Esophagus squamous epithelium (tissue), 5 donors: Measurements from ENCODE around the gene TMEM269. TPM values are rescaled to one million over a fixed set of nuclear protein-coding genes. Genes with fewer than 3 reads are reported as not detected.
"Not testable (repeated sequence)": the region's sequence is repeated elsewhere in the genome, so short reads cannot be mapped to it uniquely, and the experiment has no call there.

ENCODE experiments used
- DNase-seq: peaks from one replicate; lab custom pipeline; 2025; lab: John Stamatoyannopoulos, UW
- H3K27ac ChIP-seq, 4 donors: fragments of 200-600 bp; sonication (generic); one replicate each; pipeline ENCODE4 v1.5.1; 2016 to 2019; ENCODE audit warnings: mild to moderate bottlenecking in 1 of 4
- H3K27me3 ChIP-seq, 4 donors: fragments of 200-600 bp; sonication (generic); 1 replicate in 3 of 4; 2 replicates in 1 of 4; pipeline versions ENCODE4 v1.5.1 to v1.6.0; 2017 to 2021; ENCODE audit warnings: antibody characterized with exemption in 1 of 4
- H3K36me3 ChIP-seq, 3 donors: fragments of 200-600 bp; sonication (generic); one replicate each; pipeline ENCODE4 v1.5.1; 2016 to 2019
- H3K4me1 ChIP-seq, 3 donors: fragments of 200-600 bp; sonication (generic); one replicate each; pipeline ENCODE4 v1.5.1; 2017 to 2019
- H3K4me3 ChIP-seq, 4 donors: fragments of 200-600 bp; sonication (generic); 1 replicate in 3 of 4; 2 replicates in 1 of 4; pipeline ENCODE4 v1.5.1; 2016 to 2019; ENCODE audit warnings: mild to moderate bottlenecking in 2 of 4, moderate library complexity in 1 of 4
- H3K9me3 ChIP-seq, 3 donors: fragments of 200-600 bp; sonication (generic); one replicate each; pipeline ENCODE4 v1.5.1; 2016 to 2019
- CTCF ChIP-seq, 6 experiments: fragments of 450-650 bp in 4 of 6; fragments of 200-600 bp in 2 of 6; sonication (generic) in 2 of 6; IDR thresholded peaks; one replicate each; pipeline ENCODE4 v1.5.1; 2016 to 2019; ENCODE audit warnings: antibody characterized with exemption in 6 of 6, mild to moderate bottlenecking in 4 of 6, moderate library complexity in 4 of 6
- POLR2A ChIP-seq, 4 donors: fragments of 450-650 bp; IDR thresholded peaks; one replicate each; pipeline ENCODE4 v1.6.1; 2017; ENCODE audit warnings: antibody characterized with exemption in 4 of 4, mild to moderate bottlenecking in 4 of 4, moderate library complexity in 3 of 4
- WGBS, 2 donors: methylation state at CpG; one replicate each; pipeline ENCODE4 v1.1.5; 2018; 5-methylcytosine and 5-hydroxymethylcytosine counted together
- intact Hi-C: fragments of 100-400 bp; cut with DNase I; formaldehyde crosslinking; loops from one replicate; pipeline ENCODE4 v1.15.0; 2022
- total RNA-seq, 4 donors: library from RNA; depleted of rRNA; stranded (reverse); fragments of >200 nt; gene quantifications; one replicate each; pipeline ENCODE4 v1.1.0, GENCODE V29; 2016
- donor health status: DM: yes; HTN: yes; CAD: no.

The TMEM269 gene
- total RNA-seq, 4 donors from 2014 or later = not detected

- peak overlapping the region in 2 of 4 donors; percentile 31 to 40 for H3K27ac ChIP-seq
- H3K27me3 ChIP-seq = no peaks in the 10 kb centered on the region
- no peaks in the 10 kb centered on the region for H3K4me1 ChIP-seq
- H3K36me3 ChIP-seq = peaks cover 0 to 10% (median 0%) of the 10 kb centered on the region in 3 donors
- DNase-seq = no peak
- WGBS, 2 donors = 34 to 61% methylated on average over 8 of the region's 8 CpGs
- intact Hi-C loops = no loop called here
- no peak overlapping the region for H3K4me3 ChIP-seq
- TF ChIP-seq POLR2A (IDR thresholded peaks at IDR 0.05) (no peak), CTCF (IDR thresholded peaks at IDR 0.05) (no peak)
- H3K9me3 ChIP-seq = no peaks in the 10 kb centered on the region
These were observed 17.2 kb downstream of the TMEM269 start for GRCh38 chr1:42801832-42802473.

GRCh38 chr1:42806171-42806570 is 21.4 kb downstream of the TMEM269 start:
- no peak for DNase-seq
- intact Hi-C loops = no loop called here
- no peak overlapping the region for H3K27ac ChIP-seq
- TF ChIP-seq CTCF (IDR thresholded peaks at IDR 0.05) = no peak
- no peak for TF ChIP-seq POLR2A (IDR thresholded peaks at IDR 0.05)
- no peak overlapping the region for H3K4me3 ChIP-seq
- H3K4me1 ChIP-seq = no peaks in the 10 kb centered on the region
- H3K36me3 ChIP-seq = peaks cover 0 to 26% (median 0%) of the 10 kb centered on the region in 3 donors
- no peaks in the 10 kb centered on the region for H3K9me3 ChIP-seq
- no peaks in the 10 kb centered on the region for H3K27me3 ChIP-seq

- intact Hi-C loops = no loop called here
- 78 to 87% methylated on average over 5 of the region's 5 CpGs for WGBS, 2 donors
- H3K4me3 ChIP-seq = no peak overlapping the region
- peaks cover 0 to 30% (median 0%) of the 10 kb centered on the region in 3 donors for H3K36me3 ChIP-seq
- no peaks in the 10 kb centered on the region for H3K9me3 ChIP-seq
- H3K4me1 ChIP-seq = no peaks in the 10 kb centered on the region
- H3K27me3 ChIP-seq = no peaks in the 10 kb centered on the region
- no peak for DNase-seq
- H3K27ac ChIP-seq = no peak overlapping the region
- TF ChIP-seq CTCF (IDR thresholded peaks at IDR 0.05) (no peak), POLR2A (IDR thresholded peaks at IDR 0.05) (no peak)
These were observed 21.8 kb downstream of the TMEM269 start for GRCh38 chr1:42806593-42806992.

GRCh38 chr1:42807056-42807668 is 22.4 kb downstream of the TMEM269 start:
- Histone ChIP-seq H3K27ac (no peak overlapping the region), H3K36me3 (peaks cover 0 to 31% (median 0%) of the 10 kb centered on the region in 3 donors), H3K9me3 (no peaks in the 10 kb centered on the region), H3K27me3 (no peaks in the 10 kb centered on the region), H3K4me1 (no peaks in the 10 kb centered on the region), H3K4me3 (no peak overlapping the region)
- intact Hi-C loops = no loop called here
- no peak for TF ChIP-seq CTCF (IDR thresholded peaks at IDR 0.05)
- TF ChIP-seq POLR2A (IDR thresholded peaks at IDR 0.05) = no peak
- DNase-seq = no peak

- H3K27me3 ChIP-seq, H3K4me3 ChIP-seq, H3K9me3 ChIP-seq, H3K27ac ChIP-seq, DNase-seq, intact Hi-C loops: not testable (repeated sequence)
- Histone ChIP-seq H3K36me3 (peaks cover 0 to 26% (median 0%) of the 10 kb centered on the region in 3 donors), H3K4me1 (peaks cover 10 to 30% (median 13%) of the 10 kb centered on the region in 3 donors)
- WGBS, 2 donors = 81 to 96% methylated on average over 2 of the region's 3 CpGs
These were observed 30.0 kb downstream of the TMEM269 start for GRCh38 chr1:42814815-42815214.
